NAMALWA (cell line): ENCODE results near the gene MYL9.
"Not testable (repeated sequence)": the region's sequence is repeated elsewhere in the genome, so short reads cannot be mapped to it uniquely, and the experiment has no call there.

Source experiments
- DNase-seq: peaks from one replicate; pipeline ENCODE4 v3.0.0-alpha.2; 2015; ENCODE audit warnings: low spot score

MYL9 gene

DNA sequence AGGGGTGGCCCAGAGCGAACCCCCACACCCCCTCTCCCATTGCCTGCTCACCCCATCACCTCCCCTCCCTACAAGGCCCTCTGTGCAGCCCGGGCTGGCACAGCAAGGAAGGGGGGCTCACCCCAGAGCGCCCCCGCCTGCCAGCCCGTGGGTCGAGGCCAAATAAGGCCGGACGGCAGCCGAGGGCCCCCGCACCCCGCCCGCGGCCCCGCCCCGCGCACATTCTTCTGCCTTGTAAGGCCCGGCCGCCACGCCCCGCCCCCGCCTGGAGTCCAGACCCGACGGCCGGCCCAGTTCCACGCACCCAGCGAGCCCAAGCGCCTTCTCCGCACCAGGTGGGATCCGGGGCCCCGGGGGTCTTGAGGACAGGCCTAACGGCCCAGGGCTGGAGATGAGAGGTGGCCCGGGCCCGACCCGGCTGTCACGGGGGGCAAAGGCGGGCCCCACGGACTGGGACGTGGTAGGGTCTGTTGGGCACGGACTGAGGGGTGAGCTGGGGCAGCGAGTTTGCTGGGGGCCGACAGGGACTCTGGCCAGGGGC is at the start of gene MYL9:
Gene MYL9 (plus strand): TSS at position 293 of the 541 bp plus-strand sequence. CDS start 3,366 bp downstream, outside the sequence.
- no peak for DNase-seq

- DNase-seq = no peak
Measured at GRCh38 chr20:36491901-36492617, 49.3 kb upstream of the MYL9 start.

DNA sequence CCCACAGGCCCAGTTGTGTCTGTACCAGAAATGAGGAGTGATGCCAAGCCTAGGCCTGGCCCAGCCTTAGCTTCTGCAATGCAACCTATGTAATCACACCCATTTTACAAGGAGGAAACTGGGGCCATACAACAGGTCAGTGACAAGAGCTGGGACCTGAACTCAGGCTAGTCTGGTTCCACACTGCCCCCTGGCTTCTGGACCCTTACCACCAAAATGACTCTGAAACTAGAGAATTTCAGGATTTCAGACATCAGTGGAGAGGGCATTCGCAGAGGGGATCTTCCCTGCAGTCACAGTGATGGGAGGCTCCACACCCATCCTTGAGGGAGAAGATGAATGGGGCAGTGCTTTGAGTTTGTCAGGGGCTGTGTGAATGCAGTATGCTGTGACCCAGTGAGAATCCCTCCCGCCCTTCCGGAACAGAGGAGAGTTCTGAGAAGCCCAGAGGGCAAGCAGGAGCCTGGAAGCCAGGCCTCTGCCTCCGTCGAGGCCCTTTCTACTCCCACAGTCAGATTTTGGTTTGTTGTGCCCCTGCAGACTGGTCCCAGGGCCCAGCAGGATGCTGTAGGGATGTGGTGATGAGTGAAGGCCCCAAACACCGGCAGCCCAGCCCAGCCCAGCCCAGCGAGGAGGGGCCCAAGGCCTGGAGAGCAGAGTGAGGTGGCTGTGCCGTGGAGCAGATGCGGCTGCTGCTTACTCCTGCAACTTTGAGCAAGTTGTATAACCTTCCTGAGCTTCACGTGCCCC is 48.1 kb upstream of the MYL9 start:
- DNase-seq = no peak

- DNase-seq = no peak
Measured at GRCh38 chr20:36493801-36494114, 47.6 kb upstream of the MYL9 start.

DNA sequence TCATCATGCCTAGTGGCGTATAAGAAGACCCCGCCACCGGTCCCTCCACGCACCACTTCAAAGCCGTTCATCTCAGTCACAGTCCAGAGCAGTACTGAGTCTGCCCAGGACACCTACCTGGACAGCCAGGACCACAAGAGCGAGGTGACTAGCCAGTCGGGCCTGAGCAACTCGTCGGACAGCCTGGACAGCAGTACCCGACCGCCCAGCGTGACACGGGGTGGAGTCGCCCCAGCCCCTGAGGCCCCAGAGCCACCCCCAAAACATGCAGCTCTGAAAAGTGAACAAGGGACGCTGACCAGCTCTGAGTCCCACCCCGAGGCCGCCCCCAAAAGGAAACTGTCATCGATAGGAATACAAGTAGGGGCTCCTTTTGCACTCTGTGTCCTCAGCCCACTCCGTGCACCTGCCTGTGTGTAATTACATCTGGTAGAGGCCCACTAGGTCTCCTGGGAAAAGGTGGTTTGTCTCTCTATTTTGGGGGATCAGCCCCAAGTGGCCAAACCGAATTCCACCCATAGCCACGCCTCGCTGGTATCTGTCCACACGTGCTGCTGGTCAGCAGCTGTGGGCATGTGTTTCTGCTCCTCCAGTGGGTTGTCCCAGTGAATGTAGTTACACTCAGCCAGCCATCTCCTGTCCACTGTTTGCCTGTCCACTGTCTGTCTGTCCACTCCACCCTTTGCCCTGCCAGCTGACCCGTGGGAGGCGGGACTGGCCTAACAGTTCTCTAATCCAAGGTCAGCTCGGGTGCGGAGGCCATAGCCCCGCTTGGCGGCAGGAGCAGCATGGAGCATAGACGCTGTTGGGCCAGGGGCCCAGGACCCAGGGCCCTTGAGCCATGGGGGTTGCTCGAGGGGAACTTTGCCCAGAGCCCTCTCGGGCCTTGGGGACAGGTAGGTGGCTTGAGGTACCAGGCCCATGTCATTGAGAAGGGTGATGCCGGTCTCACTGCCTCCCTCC is 44.3 kb upstream of the MYL9 start:
- no peak for DNase-seq

DNA sequence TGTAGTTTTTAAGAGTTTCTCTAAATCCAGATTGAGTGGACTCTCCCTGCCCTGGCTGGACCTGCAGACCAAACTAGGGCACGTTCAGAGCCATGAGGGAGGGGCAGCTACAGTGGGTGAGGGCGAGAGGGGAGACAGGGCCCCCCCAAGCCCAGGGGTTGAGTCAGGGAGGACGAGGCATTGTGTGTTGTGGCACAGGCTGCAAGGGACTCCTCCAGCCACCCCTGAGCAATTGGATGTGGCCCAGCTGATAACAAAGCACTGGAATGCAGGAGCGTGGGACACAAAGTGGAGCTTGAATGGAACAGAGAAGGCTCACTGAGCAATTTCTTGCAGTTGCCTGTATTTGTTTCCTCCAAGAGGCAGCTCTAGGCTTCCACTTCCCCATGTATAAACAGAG is 43.5 kb upstream of the MYL9 start:
- no peak for DNase-seq

DNA sequence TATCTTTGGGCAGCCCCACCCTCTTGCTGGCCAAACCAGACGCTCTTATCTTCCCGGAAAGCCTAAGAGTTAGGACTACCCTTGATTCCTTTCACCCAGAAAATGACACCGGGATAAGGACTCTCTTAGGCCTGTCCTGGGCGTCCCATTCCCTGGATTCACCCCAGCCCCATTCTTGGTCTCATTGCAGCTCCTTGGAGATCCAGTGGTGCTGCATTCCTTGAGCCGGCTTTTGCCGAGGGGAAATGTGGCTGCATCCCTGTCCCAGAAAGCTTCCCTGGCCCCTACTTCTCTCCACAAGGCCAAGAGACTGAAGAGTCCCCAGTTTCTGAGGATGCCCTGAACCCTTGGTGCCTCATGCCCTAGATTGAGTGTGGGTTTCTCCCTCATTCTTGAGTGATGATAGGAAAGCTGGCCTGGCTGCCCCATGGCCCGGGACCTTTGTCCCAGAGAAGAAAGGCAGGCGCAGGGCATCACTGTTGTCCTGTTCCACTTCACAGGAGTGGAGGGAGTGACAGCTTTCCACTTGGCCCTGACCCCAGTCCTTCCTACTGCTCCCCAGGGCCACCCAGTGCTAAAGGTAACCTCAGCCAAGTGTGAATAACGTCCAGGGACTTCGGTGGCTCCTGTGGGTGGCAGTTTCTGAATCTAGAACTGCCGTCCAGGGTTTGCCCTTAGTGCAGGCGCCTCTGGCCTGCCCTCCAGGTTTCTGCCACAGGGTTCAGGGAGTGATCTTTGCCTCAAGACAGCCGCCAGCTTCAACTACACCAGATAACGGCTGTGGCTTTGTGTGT is 42.7 kb upstream of the MYL9 start:
- no peak for DNase-seq

- no peak for DNase-seq
Measured at GRCh38 chr20:36499211-36499610, 42.1 kb upstream of the MYL9 start.

- no peak for DNase-seq
Measured at GRCh38 chr20:36499723-36500501, 41.4 kb upstream of the MYL9 start.

- DNase-seq = no peak
Measured at GRCh38 chr20:36501367-36502006, 39.8 kb upstream of the MYL9 start.

DNA sequence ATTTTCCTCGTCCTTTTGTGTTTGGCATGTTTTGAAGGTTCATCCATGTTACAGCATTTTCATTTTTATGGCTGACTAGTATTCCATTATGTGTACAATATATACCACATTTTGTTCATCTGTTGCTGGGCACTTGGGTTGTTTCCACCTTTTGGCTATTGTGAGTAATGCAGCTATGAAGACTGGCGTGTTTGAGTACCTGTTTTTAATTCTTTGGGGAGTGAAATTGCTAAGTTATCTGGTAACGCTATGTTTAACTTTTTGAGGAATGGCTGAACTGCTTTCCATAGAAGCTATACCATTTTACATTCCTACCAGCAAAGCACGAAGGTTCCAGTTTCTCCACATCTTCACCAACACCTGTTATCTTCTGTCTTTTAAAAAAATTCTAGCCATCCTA is 37.0 kb upstream of the MYL9 start:
- peak; percentile 20 for DNase-seq

GRCh38 chr20:36506253-36506652 is 35.1 kb upstream of the MYL9 start:
- peak; percentile 61 for DNase-seq

GRCh38 chr20:36507746-36508145 is 33.6 kb upstream of the MYL9 start:
- DNase-seq = no peak

DNA sequence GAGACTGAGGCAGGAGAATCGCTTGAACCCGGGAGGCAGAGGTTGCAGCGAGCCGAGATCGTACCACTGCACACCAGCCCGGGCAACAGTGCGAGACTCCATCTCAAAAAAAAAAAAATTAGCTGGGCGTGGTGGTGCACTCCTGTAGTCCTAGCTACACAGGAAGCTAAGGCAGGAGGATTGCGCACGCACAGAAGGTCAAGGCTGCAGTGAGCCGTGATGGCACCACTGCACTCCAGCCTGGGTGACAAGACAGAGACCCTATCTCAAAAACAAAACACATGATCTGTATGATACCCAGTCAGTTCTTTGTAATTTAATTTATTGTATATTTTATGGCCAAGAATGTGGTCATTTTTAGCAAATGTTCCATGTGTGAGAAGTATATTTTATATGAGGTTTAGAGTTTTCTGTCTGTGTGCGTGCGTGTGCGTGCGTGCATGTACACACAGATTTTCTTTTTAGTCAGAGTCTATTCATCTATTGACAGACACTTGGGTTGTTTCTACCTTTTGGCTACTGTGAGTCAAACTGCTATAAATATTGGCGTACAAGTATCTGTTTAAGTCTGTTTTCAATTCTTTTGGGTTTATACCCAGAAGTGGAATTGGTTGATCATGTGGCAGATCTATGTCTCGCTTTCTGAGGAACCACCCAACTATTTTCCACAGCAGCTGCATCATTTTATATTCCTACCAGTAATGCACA is 22.2 kb upstream of the MYL9 start:
- DNase-seq = no peak

DNA sequence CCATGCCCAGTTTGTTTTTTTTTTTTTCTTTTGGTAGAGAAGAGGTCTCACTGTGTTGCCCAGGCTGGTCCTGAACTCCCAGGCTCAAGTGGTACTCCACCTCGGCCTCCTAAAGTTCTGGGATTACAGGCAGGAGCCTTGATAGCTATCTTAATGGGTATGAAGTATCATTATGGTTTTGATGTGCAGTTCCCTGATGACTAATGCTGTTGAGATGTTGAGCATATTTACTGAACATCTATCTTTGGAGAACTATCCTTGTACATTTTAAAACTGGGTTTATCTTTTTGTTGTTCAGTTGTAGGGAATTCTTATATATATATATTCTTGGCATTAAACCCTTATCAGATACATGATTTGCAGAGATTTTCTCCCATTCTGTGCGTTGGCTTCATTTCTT is 21.4 kb upstream of the MYL9 start:
- no peak for DNase-seq

DNA sequence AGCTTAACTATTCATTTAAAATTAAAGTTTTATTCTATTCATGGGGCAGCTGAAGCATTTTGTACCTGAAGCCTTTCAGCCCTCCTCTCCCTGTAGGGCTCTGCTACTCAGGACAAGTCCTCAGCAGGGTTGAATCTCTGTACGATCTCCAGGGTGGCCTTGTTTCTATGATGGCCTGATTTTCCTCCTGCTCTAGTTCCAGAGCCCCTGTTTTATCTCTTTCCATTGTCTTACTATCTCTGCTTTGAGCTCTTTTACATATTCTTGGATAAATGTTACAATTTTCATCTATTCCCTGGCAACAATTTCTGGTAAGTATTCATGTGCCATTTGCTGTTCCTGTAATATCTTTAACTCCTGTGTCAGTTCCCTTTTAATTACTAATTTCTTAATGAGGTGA is 19.8 kb upstream of the MYL9 start:
- DNase-seq = no peak

- not testable (repeated sequence) for DNase-seq
Measured at GRCh38 chr20:36522412-36522811, 18.9 kb upstream of the MYL9 start.

GRCh38 chr20:36523341-36523740 is 18.0 kb upstream of the MYL9 start:
- DNase-seq = no peak

DNA sequence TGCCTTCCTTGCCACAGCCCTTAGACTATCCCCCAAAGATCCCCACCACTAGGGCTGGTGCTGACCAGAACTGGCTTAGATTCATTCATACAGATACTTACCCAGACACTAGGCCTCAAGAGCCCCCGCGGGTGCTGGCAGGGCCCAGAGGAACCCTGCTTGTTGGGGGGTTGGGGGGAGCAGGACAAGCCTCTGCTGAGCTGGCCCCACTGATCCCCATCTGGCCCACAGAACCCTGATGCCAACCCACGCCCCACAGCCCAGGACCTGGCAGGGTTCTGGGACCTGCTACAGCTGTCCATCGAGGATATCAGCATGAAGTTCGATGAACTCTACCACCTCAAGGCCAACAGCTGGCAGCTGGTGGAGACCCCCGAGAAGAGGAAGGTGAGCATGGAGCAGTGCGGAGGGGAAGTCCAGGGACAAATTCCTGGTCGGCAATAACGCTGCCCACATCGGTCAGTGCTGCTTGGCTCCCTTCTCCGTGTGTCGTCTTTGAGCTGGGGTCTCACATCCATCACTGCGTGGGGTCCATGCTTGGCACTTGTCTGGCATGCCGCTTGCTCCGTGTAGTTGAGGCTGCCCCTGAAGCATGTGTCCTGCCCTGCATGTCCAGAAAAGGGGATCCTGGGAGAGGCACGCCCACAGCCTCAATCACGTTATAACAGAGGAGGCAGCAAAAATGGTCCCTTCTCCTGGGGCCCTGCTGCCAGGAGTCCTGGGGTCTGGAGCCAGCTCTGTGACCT is 15.5 kb upstream of the MYL9 start:
- no peak for DNase-seq
